DMS114 treated with DMSO at 0.1 percent for 48 hours (cell line): ENCODE data around the gene CADM4.
"Not testable (repeated sequence)": the region's sequence is repeated elsewhere in the genome, so short reads cannot be mapped to it uniquely, and the experiment has no call there.

ENCODE experiments used
- DNase-seq: peaks from one replicate; lab custom pipeline; 2025; ENCODE audit not compliant: unreplicated experiment; lab: John Stamatoyannopoulos, UW

CADM4 gene

GRCh38 chr19:43639519-43640423, at the start of gene CADM4:
Gene CADM4 (minus strand): TSS chr19:43639850. CDS start chr19:43639790, 60 bp downstream.
- DNase-seq = no peak

GRCh38 chr19:43688059-43688701, 48.5 kb upstream of the CADM4 start:
- DNase-seq = no peak

DNA sequence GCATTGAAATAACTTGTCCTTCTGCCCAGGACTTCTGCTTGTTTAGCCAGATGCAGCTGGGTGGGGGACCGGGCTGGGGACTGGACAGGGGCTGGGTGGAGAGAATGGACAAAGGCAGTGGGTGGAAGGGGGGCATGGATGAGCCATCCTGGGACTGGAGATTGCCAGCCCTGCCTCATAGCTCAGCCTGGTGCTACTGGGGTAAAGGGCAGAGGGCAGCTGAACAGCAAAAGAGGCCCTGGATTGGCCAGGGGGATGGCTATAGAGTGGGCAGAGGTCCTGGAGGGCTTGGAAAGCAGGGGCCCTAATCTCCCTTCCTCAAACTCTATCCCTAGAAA, 48.0 kb upstream of the CADM4 start:
- DNase-seq = no peak

DNA sequence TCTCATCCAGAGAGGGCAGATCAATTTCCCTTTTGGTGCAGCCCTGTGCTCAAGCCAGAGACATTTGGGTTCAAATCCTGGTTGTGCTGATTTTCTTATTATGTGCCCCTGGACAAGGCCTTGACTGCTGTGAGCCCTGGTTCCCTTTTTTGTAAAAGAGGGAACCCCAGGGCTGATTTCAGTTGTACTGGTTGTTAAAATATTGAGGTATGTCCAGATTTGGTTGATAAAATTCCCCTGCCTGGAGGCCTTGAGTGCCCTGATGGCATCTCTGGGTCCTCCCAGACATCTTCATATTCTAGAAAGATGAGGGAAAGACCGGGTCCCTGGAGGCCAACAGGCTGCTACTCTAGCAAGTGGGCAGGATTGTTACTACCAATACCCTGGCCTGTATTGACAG, 44.7 kb upstream of the CADM4 start:
- no peak for DNase-seq

DNA sequence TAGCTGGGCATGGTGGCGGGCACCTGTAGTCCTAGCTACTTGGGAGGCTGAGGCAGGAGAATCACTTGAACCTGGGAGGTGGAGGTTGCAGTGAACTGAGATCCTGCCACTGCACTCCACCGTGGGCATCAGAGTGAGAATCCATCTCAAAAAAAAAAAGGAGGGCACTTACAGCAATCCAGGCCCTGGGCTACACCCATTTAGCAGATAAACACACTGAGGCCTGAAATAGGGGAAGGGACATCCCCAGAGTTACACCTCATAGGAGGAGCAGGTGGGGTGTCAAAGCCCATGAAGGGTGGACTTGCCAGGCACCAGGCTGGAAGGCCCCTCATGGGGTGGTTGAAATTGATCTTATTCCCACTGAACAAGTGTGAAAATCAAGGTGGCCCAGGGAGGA, 44.3 kb upstream of the CADM4 start:
- no peak for DNase-seq

- no peak for DNase-seq
Measured at GRCh38 chr19:43682824-43683661, 43.4 kb upstream of the CADM4 start.

DNA sequence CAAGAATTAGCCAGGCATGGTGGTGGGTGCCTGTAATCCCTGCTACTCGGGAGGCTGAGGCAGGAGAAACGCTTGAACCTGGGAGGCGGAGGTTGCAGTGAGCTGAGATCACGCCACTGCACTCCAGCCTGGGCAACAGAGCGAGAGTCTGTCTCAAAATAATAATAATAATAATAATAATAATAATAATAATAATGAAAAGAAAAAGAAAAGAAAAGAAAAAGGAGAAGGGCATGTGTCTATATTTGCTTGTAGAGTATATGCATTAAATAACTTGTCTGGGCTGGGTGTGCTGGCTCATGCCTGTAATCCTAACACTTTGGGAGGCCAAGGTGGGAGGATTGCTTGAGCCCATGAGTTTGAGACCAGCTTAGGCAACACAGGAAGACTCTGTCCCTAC, 42.6 kb upstream of the CADM4 start:
- not testable (repeated sequence) for DNase-seq

GRCh38 chr19:43681821-43682220, 42.2 kb upstream of the CADM4 start:
- no peak for DNase-seq

DNA sequence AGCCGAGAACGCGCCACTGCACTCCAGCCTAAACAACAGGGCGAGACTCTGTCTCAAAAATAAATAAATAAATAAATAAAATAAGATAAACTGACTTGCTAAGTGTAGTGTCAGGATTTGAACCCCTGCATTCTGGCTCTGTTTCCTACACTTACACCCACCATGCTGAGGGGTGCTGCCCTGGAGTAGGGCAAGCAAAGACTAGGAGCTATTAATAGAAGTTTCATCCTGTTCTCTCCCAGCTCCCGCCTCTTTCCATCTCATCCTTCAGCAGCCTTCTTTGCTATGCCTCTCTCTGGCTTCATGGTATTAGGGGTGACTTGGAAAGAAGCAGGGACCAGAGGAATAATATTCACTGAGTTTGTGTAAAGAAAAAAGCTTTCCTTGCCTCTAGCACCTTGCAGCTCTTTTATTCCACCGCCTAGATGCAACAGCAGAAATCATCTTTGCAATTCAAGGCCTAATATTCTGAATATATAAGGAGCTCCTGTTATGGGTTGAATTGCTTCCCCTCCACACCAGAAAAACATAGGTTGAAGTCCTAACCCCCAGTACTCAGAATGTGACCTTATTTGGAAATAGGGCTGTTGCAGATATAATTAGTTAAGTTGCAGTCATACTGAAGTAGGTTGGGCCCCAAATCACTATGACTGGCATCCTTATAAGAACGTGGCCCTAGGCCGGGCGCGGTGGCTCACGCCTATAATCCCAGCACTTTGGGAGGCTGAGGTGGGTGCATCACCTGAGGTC, 39.0 kb upstream of the CADM4 start:
- DNase-seq = no peak

GRCh38 chr19:43675906-43676305, 36.3 kb upstream of the CADM4 start:
- no peak for DNase-seq

DNA sequence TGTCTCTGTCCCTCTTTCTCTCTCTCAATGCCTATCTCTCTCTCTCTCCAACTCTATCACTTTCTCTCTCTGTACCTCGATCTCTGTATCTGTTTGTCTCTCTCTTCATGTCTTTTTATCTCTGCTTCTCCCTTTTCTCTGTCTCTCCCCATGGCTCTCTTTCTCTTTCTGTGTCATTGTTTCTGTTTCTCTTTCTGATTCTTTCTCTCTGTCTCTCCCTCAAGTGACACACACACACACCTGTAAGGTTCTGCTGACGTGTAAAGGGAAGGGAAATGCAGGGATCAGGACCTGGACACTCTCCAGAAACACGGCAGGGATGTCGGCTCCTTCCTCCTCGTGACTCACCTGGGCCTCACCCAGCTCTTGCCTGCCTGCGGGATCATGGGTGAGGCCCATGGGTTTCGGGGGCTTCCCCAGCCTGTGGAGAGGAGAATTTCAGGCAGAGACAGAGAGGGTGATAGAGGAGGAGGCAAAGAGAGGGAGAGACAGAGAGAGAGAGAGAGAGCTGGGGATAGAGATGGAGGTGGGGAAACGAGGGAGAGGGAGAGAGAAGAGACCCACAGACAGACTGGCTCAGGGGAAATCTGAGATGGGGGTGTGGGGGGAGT, 35.7 kb upstream of the CADM4 start:
- DNase-seq = no peak

DNA sequence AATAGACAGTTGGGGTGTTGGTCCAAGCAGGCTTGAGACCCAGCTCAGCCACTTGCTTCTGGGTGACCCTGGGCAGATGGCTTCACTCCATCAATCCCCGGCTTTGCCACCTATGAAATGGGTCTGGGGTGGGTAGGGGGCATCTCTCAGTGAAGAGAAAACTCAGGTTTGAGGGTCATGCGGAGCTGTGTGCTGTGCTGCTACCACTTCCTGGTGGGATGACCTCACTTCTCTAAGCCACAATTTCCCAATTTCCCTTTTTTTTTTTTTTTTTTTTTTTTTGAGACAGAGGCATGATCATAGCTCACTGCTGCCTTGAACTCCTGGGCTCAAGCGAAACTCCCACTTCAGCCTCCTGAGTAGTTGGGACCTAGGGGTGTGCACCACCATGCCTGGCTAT, 34.9 kb upstream of the CADM4 start:
- no peak for DNase-seq

- DNase-seq = no peak
Measured at GRCh38 chr19:43674183-43674582, 34.5 kb upstream of the CADM4 start.

- DNase-seq = no peak
Measured at GRCh38 chr19:43673637-43674036, 34.0 kb upstream of the CADM4 start.

DNA sequence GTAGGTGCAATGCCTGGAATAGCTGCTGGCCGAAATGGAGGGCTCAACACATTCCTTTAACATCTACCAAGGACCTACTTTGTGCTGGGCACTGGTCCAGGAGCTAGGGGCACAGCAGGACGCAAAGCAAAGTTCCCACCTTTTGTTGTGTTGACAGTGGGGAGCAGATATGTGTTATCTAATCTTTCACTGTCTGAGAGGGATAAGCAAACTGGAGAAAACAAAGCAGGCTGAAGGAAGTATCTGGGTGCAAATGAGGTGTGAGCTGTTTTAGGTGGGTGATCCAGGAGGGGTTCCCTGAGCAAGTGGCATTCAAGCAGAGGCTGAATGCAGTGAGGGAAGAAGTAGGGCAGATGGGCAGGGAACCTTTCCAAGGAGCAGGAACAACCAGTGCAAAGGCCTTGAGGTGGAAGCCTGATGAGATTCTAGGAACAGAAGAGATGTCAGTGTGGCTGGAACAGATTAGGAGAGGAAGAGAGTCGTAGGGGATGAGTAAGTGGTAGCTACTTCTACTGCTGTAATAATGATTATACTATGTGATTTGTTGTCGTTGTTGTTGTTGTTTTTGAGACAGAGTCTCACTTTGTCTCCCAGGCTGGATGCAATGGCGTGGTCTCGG, 32.5 kb upstream of the CADM4 start:
- no peak for DNase-seq

DNA sequence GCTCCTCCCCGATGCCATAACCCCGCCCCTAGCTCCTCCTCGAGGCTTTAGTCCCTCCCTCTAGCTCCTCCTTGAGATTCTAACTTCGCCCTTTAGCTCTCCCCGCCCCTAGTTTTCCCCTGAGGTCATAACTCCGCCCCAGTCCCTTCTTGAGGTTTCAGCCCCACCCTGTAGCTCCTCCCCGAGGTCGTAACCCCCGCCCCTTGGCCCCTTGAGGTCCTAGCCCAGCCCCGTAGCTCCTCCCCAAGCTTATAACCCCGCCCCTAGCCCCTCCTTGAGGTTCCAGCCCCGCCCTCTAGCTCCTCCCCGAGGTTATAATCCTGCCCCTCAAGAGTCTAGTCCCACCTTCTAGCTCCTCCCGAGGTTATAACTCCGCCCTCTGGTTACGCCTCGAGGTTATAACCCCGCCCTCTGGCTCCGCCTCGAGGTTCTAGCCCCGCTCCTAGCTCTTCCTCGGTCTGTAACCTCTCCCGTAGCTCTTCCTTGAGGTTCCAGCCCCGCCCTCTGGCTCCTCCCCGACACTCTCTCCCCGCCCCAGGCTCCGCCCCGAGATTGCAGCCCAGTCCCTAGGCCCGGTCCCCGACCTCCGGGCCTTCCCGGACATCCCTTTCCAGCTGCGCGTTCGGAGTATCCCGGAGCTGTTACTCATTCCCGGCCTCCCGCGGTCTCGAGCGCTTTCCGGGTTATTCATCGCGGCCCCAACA, 28.9 kb upstream of the CADM4 start:
- DNase-seq = peak; percentile 72

DNA sequence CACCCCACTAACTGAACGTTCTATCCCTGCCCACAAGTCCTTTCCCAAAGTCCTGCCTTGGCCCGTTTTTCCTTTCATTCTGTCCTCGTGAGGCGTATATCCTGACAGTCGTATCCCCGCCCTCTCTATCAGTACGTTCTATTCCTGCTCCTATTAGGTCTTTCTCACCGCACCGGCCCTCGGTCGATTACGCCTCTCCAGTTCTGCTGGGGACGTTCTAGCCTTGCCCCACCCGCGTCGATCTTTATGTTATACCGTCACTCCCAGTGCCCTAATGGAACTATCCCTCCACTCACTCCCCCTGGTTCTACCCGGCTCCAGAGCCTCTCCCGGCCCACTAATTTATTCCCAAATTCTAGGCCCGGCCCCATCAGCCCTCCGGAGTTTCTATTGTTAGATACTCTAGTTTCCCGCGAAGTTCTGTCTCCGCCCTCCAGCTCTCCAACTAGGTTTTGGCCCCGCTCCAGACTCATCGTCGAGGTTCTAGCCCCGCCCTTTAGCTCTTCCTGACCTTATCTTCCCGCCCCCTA, 28.3 kb upstream of the CADM4 start:
- no peak for DNase-seq

DNA sequence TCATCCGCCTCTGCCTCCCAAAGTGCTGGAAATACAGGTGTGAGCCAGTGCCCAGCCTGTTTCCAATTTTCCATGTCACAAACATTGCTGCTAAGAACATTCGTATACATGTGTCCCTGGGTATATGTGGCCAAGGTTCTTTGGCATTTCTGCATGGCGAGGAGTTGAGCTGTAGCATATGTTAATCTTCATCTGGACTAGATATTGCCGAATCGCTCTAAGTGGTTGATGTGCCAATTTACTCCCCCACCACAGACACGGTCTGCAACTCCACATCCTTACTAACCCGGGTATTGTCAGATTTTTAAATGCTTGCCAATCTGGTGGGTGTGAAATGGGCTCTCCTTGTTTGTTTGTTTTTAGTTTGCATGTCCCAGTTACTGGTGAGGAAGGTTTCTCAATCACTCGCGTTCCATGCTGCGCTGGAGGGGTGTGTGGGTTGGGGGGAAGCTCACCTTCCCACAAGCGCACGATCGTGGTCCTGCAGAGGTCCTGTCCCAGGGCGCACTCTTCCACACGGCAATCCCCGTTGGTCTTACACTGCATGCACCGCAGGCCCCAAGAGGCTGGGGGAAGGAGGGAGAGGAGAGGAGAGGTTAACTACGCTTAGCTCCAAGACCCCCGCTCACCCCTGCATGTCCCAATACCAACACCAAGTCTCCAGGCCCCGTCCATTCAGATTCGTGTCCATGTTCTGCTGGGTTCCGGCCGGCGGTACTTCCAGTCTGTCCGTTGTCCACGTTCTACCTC, 27.7 kb upstream of the CADM4 start:
- no peak for DNase-seq

DNA sequence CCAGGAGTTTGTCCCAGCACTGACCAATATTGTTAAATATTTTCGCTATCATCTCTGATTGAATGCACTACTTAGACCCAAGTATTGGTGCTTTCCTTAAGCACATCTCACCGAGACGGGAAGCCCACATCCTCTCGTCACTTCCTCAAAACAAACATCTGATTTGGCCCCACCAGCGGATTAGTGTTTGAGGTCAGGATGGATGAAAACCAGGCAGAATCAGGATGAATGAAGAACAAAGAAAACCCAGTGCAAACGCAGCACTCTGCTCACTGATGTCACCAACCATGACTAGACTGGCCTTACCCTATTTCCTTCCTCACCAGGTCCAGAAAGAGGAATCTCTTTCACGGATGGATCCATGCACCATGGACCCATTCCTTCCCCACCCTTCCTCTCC, 24.4 kb upstream of the CADM4 start:
- no peak for DNase-seq
